HL-60 (cell line): ENCODE results near the gene IL36A.

Experiments
- DNase-seq, 2 experiments: peaks; one replicate each; pipeline ENCODE4 v3.0.0-alpha.2; 2010 to 2020; ENCODE audit warnings: low read depth in 1 of 2, low spot score in 1 of 2
- H3K27ac ChIP-seq: fragments of 250-450 bp; sonication (Bioruptor Pico); replicated peaks from 2 replicates; pipeline ENCODE4 v1.5.1; 2020; ENCODE audit warnings: mild to moderate bottlenecking, moderate library complexity
- H3K27me3 ChIP-seq: fragments of 250-450 bp; sonication (Bioruptor Pico); 2 replicates; pipeline ENCODE4 v1.5.1; 2021; ENCODE audit warnings: mild to moderate bottlenecking, moderate library complexity; ENCODE audit not compliant: insufficient read depth, poor library complexity, severe bottlenecking
- H3K4me3 ChIP-seq: replicated peaks from 2 replicates; pipeline ENCODE4 v1.5.1; 2011; ENCODE audit warnings: mild to moderate bottlenecking, control low read depth, low read length; ENCODE audit not compliant: insufficient read depth
- GABPA ChIP-seq: IDR thresholded peaks from 2 replicates; pipeline ENCODE4 v1.6.1; 2012; ENCODE audit warnings: low read depth
- POLR2AphosphoS5 ChIP-seq: IDR thresholded peaks from 2 replicates; pipeline ENCODE4 v1.6.1; 2012; ENCODE audit warnings: low read depth
- REST ChIP-seq: IDR thresholded peaks from 2 replicates; pipeline ENCODE4 v1.6.1; 2012; ENCODE audit warnings: low read depth; ENCODE audit not compliant: insufficient replicate concordance
- SPI1 ChIP-seq: IDR thresholded peaks from 2 replicates; pipeline ENCODE4 v1.6.1; 2012; ENCODE audit warnings: low read depth, mild to moderate bottlenecking, borderline replicate concordance
- TF ChIP-seq, protein P1 (sequence below): IDR thresholded peaks from one replicate; pipeline ENCODE4 v1.5.1; 2011; ENCODE audit warnings: low read length, control low read depth, inconsistent platforms; ENCODE audit not compliant: insufficient read depth

IL36A gene

GRCh38 chr2:112972423-112973086, 32.7 kb upstream of the IL36A start:
- H3K27ac ChIP-seq, result no peak overlapping the region
- TF ChIP-seq POLR2AphosphoS5 (no peak), GABPA (no peak), REST (no peak), SPI1 (no peak)
- TF ChIP-seq, protein P1, sequence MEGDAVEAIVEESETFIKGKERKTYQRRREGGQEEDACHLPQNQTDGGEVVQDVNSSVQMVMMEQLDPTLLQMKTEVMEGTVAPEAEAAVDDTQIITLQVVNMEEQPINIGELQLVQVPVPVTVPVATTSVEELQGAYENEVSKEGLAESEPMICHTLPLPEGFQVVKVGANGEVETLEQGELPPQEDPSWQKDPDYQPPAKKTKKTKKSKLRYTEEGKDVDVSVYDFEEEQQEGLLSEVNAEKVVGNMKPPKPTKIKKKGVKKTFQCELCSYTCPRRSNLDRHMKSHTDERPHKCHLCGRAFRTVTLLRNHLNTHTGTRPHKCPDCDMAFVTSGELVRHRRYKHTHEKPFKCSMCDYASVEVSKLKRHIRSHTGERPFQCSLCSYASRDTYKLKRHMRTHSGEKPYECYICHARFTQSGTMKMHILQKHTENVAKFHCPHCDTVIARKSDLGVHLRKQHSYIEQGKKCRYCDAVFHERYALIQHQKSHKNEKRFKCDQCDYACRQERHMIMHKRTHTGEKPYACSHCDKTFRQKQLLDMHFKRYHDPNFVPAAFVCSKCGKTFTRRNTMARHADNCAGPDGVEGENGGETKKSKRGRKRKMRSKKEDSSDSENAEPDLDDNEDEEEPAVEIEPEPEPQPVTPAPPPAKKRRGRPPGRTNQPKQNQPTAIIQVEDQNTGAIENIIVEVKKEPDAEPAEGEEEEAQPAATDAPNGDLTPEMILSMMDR, result no peak
- peaks cover 6% of the 10 kb centered on the region for H3K27me3 ChIP-seq
- no peak for DNase-seq
- H3K4me3 ChIP-seq, result no peak overlapping the region

DNA sequence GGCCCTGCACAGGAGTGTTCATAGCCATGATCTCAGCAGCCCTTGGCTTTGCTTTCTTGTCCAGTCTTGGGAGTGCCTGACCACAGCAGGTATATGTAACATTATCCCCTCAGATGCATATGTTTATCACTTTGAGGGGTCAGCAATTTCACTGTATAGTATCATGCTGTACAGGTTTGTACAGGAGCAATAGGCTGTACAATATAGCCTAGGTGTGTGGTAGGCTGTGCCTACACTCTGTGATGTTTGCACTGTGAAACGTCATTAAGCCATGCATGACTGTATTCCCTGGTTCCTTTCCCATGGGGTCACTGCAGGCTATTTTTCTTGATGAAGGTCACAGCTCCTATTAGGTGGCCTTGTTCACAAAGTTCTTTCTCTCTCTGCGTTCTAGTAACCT, 32.1 kb upstream of the IL36A start:
- Histone ChIP-seq H3K27me3 (peaks cover 6% of the 10 kb centered on the region), H3K4me3 (no peak overlapping the region), H3K27ac (no peak overlapping the region)
- TF ChIP-seq POLR2AphosphoS5, result no peak
- TF ChIP-seq GABPA, result no peak
- no peak for TF ChIP-seq SPI1
- no peak for TF ChIP-seq REST
- TF ChIP-seq, protein P1, result no peak
- DNase-seq, result no peak

- Histone ChIP-seq H3K27me3 (peaks cover 4% of the 10 kb centered on the region), H3K27ac (no peak within 1 kb of the TSS), H3K4me3 (no peak within 1 kb of the TSS)
- no peak for TF ChIP-seq POLR2AphosphoS5
- TF ChIP-seq SPI1, result no peak
- TF ChIP-seq REST, result no peak
- no peak for TF ChIP-seq GABPA
- TF ChIP-seq, protein P1, result no peak
- DNase-seq, result no peak
Measured at GRCh38 chr2:112977559-112978056, 27.7 kb upstream of the IL36A start, which contains the start of gene IL36G. TSS of gene IL36G (plus strand) at chr2:112978006. CDS start at chr2:112978639, 633 bp downstream.
